Measurements from ENCODE around the gene PIEZO1.

The PIEZO1 gene

DNA sequence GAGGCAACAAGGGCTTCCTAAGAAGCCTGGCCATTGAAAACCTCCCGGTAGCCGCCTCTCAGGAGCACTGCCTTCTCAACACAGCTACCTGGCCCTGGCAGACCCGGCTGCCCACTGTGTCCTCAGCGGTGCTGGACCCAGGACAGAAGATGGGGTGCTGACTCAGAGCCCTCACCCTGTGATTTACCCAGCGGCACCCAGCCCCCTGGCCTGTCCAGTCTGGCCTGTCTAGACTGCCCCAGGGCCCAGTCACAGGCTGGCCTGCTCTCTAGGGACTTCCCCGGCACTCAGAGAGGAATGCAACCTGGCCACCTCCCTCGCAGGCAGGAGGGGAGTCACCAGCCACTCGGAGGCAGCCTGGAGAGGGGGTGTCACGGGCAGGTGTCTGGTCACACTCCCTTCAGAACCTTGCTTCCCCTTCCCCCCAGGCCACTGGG is 20.1 kb downstream of the PIEZO1 start:
- DNase-seq: no peak

DNA sequence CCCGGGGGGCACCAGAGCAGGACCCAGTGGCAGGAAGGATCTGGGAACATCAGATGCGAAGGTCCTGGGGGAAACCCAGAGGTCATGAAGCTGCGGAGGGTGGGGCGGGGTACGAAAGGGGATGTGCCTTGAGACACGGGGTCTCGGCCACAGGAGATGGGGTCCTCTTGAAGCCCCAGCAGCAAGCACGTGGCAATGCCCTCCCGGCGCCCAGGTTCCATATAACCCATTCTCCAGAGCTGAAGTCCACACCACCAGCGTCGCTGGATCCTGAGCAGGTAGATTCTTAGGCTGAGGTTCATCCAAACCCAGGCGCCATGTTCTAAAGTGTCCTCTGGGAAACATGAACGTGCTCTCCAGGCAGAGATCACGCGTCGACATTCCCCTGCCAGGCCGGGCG is 20.9 kb downstream of the PIEZO1 start:
- DNase-seq: no peak

DNA sequence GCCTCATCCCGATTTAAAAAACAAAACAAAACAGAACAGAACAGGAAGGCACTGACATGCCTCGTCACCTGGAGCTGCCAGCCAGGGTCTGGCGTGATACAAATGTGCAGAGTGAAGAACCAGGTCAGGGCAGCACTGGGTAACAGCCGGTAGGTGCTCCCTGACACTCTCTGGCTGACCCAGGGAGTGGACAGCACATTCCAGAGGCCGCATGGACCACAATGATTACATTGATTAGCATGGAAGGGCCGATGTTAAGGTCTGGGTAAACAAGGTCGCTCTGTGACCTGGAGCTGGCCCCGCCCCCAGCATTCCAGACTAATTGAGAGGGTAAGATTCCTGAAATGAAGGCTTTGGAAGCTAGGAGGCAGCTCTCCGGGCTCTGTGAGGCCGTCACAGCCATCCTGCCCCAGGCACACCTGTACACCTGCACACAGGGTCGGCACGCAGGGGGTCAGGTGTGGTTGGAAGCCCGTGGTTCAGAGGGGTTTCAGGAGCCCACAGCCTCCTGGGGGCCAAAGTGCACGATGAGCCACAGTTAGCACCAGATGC is 21.4 kb downstream of the PIEZO1 start:
- no peak for DNase-seq

DNA sequence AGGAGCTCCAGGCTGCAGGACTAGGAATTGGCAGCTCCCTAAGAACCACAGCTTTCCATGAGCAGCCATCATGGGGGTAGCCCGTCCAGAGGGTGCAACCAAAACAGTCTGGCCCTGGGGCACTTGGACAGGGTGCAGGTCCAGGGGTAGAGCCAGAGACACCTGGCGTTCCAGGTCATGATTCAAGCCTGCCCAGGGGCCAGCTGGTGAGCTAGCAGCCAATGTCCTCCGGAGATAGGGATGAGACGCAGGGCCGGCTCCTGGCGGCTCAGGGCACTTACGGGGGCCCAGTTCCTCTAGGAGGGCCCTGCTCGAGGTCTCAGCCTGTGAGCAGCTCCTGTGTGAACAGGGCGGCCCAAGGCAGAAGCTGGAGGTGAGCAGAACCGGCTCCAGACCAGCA is 22.1 kb downstream of the PIEZO1 start:
- DNase-seq: no peak

DNA sequence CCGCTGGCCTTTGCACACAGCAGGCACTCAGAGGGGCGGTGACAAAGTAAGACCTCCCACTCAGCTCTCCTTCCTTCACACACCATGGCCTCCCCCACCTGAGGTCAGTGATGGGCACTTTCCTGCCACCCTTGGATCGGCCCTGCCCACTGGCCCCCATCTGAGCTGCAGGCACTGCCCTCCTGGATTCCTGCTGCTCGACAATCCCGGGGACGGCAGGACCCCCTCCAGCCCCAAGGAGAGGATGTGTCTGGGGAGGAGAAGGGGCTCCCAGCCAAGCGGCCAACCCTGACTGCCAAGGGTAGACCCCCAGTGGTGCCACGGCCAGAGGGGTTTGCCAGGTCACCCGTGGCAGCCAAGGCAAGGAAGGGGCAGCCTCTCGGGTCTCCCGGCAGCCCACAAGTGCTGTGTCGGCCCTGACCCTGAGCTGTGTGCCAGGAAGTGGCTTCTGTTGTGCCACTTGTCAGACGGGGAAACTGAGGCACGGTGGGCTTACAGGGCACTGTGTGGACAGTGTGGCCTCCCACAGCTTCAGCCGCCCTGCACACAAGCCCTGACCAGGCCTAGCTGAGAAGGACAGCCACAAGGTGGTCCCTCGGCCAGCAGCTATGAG is 22.7 kb downstream of the PIEZO1 start:
- no peak for DNase-seq

DNA sequence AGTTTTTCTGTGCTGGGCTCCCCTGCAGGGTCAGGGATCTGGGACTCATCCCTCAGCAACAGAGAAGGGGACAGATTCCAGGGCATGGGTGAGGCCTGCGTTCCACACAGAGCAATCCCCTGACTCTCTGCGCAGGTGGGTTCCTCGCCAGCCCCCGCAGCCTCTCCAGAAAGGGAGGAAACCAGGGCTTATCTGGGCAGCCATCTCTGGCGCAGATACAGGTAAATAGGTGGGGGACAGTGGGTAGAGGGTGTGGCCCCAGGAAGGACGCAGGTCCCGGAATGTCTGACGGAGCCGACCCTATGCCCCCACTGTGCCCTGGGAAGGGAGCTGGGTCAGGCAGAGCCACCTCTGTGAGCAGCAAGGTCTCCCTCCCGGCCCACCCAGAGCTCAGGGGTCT is 23.2 kb downstream of the PIEZO1 start:
- DNase-seq: no peak

DNA sequence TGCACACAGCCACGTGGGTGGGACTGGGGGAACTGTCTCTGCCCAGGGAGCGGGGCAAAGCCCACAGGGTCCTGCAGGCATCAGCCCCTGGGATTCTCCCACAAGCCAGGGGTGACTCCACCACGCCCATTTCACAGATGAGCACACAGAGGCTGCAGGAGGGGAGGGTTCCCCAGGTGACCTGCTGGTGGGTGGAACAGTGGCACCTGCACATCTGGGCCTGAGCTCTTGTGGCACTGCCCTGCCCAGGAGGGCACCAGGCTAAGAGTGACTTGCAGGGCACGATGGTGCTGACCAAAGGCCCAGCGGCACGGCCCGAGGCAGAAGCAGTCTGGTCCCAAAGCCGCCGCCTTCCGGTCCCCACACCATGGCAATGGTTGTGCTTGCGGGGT is 23.9 kb downstream of the PIEZO1 start:
- DNase-seq: no peak

DNA sequence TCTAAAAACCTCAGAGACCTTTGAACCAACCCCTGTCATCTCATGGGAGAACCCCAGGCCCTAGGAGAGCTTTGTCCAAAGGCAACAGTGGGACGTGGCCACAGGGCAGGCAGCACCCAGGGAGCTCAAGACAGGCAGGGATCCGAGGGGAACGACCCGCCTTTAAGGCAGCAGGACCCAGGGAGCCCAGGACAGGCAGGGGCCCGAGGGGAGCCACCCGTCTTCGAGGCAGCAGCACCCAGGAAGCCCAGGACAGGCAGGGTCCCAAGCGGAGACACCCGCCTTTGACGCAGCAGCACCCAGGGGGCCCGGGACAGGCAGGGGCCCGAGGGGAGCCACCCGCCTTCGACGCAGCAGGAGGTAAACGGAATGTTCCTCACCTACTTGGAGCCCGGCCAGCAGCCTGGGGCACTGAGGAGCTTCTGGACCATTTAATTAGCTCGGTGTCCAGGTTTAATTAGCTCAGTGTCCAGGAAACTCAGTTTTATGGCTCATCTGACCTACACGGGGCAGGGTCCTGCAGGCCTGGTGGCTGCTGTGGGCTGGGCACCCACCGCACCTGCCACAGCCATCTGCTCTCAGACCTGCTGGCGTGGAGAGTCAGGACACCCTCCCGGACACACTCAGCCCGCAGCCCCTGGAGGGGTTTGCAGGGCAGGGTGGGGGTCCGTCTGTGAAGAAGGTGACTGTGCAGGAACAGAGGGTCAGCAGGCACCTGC is 24.4 kb downstream of the PIEZO1 start:
- no peak for DNase-seq

DNA sequence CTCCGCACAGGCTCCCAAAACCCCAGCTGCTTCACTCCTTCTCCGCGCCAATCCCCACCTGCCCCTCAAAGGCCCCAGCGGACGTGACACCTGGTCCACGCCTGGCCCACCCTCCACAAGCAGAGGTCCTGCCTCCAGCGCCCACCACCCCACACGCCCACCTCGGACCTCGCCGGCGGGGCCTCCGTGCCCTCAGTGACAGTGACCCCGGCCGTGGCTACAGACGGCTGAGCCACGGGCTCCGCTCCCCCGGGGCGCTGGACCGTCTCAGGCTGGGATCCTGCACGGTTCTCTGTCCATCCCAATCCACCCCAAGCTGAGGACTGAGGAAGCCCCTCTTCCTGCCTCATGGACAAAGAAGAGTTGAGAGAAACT is 25.1 kb downstream of the PIEZO1 start:
- DNase-seq: no peak

DNA sequence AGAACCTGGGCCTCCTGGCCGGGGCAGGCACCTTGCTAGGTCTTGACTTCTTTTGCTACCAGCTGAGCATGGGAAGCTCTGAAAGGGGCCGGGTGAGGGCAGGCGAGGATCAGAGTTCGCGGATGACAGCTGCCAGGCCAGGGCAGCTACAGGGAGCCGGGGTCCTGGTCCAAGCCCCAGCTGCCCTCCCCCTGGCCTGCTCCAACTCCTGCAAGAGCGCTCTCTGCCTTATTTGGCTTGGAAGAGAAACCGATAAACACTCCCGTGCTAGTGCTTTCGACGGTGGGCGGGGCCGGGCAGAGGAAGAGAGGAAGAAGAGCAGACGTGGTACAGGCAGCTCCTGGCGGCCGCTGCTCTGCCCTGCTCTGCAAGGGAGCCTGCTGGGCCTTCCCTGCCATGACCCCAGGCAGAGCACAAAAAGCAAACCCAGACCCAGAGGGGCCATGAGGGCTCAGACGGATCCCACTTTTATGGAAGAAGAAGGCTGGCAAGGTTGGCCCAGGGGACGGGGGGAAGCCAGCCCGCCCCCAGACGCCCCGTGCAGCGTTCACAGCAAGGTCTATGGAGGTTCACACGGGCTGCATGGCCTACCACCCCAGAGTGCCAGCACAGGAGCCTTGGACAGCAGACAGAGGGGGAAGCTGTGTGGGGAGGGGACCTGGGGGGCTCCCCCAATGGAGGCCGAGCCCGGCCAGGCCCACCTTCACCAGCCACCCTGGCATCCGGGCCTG is 25.6 kb downstream of the PIEZO1 start:
- DNase-seq: no peak

DNA sequence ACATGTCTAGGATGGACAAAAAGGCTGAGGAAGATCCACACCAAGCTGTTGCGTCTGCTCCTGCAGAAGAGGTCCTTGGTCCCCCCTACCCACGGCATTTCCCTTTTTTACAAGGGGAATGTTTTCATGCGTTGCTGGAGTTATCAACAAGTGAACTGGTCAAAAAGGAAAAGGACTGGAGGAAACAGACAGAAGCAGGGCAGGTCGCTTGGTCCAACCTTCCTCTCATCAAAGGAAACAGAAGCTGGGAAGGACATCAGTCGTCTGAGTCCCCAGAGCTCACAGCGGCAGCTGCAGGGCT is 26.1 kb downstream of the PIEZO1 start:
- DNase-seq: no peak

DNA sequence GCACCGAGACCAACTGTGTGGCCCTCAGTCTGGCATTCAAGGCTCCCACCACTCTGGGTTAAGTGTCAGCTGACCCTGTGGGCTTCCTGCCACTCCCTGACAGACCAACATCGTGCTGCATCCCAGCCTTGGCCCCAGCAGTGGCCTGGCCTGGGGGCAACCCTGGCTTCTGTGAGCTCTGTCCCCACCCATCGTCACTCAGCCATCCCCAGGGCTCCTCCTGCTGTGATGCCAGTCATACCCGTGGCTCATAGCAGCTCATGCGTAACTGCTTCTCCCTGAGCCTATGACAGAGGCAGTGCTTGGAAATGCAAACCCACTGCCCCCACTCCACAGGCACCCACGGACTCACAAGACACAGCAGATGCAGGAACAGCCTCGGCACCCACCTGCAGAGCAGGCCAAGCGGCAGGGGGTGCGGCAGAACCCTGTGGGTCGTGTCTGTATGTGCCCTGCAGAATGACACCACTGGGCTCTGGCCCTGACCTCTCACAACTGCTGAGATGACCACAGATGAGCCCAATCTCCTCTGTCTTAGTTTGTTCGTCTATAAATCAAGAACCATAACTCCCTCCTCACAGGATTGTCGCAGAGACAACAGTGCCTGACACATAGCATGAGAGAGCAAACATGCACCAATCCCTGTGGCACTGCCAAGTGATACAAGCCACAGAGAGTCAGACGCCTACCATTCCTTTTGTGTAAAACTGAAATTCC is 26.6 kb downstream of the PIEZO1 start:
- no peak for DNase-seq

DNA sequence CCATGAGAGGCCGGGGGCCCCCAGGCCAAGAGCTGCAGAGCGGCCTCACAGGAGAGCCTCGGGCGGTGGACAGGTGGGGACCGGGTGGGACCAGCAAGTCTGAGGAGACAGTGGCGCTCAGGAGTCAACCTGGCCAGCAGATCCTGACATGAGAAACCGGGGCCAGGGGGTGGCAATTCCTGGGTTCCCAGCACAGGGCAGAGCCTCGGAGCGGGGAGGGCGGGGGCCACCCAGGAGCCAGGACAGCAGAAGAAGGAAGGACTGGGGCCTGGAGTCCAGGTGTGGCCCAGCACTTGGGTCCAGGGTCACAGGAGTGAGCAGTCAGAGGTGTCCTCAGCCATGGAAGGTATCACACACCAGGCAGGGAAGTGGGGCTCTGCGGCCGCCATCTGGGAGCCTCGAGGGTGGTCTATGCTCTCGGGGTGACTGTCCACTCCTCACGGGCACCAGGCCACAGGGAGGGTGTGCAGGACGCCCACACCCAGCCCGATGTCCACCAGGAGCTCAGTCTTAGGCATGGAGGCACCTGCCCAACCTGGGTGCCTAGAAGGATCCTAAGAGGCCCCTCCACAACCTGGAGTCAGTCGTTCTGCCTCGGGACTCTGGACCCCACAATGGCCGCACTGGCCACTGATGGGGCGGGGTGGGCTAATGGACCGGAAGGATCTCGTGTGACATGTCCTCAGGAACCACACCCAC is 29.1 kb downstream of the PIEZO1 start:
- no peak for DNase-seq

DNA sequence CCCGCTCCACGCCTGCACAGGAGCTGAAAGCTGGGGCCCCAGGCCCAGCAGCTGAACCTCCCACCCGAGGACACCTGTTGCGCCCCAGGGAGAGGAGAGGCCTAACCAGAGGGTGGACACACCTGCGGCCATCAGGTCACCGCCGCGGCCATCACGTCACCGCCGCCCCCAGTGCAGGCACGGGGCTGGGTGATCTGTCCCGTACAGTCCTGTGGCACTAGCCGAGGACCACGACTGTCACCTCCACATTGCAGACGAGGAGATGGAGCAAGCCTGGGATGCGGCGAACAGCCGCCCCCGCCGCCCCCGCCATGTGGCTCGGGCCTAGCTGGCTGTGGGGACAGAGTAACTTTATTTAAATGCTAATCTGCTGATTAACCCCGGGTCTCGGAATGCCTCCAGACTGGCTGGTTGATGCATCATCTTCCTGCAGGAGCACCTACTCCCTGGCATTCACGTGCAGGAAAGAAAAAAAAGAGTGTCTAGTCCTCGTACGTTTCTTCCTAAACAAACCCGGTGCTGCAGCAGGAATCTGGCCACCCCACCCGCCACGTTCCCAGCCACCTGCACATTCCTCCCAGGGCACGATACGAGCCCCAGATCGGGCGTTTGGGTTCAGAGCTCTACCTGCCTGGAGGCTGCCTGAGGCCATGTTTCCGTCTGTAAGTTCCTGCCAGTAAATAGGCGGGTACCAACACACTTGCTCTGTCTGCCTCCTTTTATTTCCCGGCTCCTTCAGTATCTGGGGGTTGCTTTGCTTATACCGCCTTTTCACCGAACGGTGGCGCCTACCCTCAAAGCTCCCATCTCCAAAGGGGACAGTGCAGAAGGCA is 29.9 kb downstream of the PIEZO1 start:
- DNase-seq: no peak

DNA sequence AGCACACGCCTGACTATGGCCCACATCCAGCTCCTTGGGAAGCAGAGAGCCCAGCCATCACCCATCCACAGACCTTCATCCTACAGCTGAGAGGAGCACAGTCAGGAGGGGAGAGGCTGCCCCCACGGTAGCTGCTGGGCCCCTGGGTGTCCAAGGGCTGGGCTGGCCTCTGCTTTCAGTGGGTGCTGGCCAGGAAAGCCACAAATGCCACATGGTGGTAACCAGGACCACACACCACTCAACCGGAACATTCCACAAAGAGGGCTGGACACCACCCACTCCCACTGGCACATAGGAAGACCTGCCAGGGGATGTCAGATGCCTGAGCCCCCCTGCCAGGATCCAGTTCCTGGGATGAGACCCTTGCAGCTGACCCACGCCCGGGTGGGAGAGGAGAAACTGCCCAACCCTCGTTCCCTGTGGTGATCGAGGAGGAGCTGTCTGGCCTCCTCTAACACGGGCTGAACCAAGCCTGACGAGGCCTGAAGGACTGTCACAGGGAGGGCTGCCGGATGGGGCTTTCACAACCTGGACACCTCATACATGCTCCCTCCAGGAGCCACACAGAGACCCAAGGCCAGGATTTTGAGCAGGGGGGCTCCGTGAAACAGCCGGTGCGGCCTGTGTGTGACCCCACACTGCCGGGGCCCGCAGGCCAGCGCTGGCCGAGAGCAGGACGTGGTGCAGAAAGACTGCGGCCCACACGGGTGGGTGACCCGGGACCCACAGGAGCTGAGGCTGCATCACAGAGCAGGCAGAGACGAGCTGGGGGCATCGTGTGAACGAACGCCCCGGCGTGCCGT is 30.7 kb downstream of the PIEZO1 start:
- DNase-seq: no peak

DNA sequence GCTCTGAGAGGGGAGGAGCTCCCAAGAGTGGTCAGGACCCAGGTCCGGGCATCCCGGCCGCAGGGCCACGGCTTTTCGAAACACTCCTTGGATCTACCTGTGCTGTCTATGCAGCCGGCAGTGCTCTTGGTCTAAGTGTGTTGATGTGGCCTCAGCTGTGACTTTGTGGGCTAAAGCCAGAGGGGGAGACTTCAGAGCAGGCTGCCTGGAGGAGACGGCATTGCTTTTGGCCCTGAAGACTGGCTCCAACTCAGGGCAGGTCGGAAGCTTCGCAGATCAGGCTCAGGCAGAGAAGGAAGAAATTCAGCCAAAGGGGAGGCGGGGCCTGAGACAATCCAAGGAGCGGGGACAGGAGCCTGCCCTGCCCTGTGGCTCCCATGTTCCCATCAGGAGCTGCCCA is 31.4 kb downstream of the PIEZO1 start:
- no peak for DNase-seq

DNA sequence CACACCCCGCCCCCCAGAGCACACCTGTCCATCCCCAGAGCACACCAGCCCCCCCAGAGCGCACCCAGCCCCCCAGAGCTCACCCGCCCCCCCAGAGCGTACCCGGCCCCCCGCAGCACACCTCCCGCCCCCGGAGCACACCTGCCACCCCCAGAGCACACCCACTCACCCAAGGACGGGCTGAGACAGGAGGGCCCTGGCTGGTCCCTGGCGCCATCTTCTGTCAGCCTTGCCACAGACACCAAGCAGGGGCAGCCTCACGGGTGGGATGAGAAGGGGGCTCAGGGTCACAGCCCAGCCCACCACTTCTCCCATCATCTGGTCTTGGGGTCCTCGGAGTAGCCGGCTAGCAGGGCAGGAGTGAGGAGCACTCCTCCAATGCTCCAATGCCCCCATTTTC is 31.8 kb downstream of the PIEZO1 start:
- no peak for DNase-seq

DNA sequence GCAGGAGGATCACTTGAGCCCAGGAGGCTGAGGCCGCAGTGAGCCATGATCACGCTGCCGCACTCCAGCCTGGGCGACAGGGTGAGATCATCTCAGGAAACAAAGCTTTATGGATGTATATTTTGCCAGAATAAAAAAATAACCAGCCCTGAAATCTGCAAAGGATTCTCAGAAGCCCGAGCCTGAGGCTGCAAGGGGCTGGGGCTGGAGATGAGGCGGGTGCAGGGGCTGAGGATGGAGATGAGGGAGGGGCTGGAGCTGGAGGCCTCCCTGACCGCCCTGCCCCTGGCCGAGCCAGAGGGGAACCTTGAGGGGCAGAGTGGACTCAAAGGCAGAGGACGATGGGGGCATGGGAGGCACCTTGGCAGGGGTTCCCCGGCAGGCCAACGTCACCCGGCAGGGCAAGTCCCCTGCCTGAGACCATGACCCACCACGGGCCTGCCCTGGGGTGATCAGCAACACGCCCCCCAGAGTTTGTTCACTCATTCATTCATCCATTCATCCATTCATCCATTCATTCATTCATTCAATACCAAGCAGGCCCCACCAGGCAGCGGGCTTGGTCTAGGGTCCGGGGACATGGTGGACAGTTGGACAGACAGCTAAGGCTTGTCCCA is 32.5 kb downstream of the PIEZO1 start:
- DNase-seq: no peak

DNA sequence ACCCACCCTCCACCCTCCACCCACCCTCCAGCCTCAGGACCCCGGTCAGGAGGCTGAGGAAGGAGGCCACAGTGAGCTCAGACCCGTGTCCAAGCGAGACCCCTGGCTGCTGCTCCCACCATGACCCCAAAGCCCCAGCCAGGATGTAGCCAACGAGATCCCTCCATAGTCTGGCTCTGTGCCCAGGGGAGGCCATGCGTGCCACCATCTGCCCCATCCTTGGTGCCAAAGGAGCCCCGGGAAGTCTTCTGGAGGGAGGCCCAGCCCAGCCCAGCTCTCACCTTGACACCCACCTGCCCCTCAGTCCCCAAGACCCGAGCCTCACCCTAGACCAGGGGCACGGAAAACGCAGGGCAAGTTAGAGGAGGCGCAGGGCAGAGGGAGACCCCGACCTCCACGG is 34.2 kb downstream of the PIEZO1 start:
- DNase-seq: peak; percentile 70

DNA sequence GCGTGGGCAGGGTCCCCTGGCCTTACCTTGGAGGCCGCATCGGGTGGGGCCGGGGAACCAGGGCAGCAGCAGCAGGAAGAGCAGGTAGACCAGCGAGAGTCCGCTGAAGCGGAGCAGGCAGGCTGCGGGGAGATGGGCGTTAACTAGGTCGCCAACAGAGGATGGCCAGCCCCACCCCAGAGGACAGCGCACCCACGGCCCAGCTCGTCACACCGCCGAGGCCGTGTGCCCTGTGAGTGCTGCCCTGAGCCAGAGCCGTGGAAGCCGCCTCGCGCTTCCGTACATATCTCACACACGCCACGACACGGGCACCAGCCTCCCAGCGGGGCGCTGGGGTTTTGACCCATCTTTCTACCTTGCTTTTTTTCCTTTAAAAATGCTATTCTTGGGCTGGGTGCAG is 35.7 kb downstream of the PIEZO1 start:
- no peak for DNase-seq

DNA sequence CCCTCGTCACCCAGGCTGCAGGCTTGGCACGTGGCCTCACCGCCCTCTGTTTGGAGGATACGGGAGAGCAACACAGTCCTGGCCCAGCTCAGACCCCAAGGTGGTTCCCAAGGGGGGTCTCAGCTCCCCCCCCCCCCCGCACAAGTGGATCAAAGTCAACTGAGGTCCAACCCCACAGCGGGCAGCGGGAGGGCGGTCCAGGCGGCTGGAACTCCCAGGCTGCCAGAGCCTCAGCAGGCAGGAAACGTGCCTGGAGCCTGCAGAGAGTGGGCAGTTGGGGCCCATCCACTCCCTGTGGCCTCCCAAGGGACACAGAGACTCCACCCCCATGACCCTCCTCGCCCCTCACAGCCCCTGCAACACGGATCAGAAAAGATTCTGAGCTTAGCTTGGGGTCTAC is 36.7 kb downstream of the PIEZO1 start:
- no peak for DNase-seq

All from NCI-H2171 treated with DMSO at 0.1 percent for 48 hours (cell line).